GM23338 (cell line): ENCODE results near the gene SORCS2.

Source experiments
- CTCF ChIP-seq, 2 experiments: fragments of 200-600 bp in 1 of 2; sonication (generic) in 1 of 2; conservative IDR thresholded peaks; 2 replicates each; pipeline versions ENCODE4 v1.5.1 to v1.6.1; 2016 to 2017; ENCODE audit warnings: antibody characterized with exemption in 2 of 2, low read depth in 2 of 2, mild to moderate bottlenecking in 2 of 2, moderate library complexity in 1 of 2
- EZH2 ChIP-seq: fragments of 200-600 bp; sonication (generic); IDR thresholded peaks from one replicate; pipeline ENCODE4 v1.8.0; 2017; ENCODE audit warnings: antibody characterized with exemption, mild to moderate bottlenecking, low read depth; ENCODE audit not compliant: unreplicated experiment
- EZH2phosphoT487 ChIP-seq: fragments of 200-600 bp; sonication (generic); IDR thresholded peaks from one replicate; pipeline ENCODE4 v1.8.1; 2018; ENCODE audit warnings: antibody characterized with exemption; ENCODE audit not compliant: unreplicated experiment
- POLR2AphosphoS5 ChIP-seq: IDR thresholded peaks from 2 replicates; pipeline ENCODE4 v1.6.1; 2016; ENCODE audit warnings: antibody characterized with exemption, low read depth
- REST ChIP-seq: IDR thresholded peaks from one replicate; pipeline ENCODE4 v1.6.1; 2018; ENCODE audit warnings: antibody characterized with exemption; ENCODE audit not compliant: unreplicated experiment
- ZNF331 ChIP-seq: fragments of 250-450 bp; sonication (Bioruptor Pico); IDR thresholded peaks from 2 replicates; pipeline ENCODE4 v1.5.0; 2020; ENCODE audit warnings: low read depth, mild to moderate bottlenecking, moderate library complexity

- TF ChIP-seq EZH2phosphoT487 (no peak), CTCF (conservative IDR thresholded peaks at IDR 0.05; ENCODE audit: low read depth in 2 of 2) (no peak), REST (no peak), POLR2AphosphoS5 (no peak), ZNF331 (CRISPR knock-in tag) (no peak), EZH2 (no peak)
Measured at GRCh38 chr4:7536876-7537275, 344.5 kb downstream of the SORCS2 start.
